IMR-90 (cell line): Measurements from ENCODE around the gene C11orf65. TPM values are rescaled to one million over a fixed set of nuclear protein-coding genes. Genes with fewer than 3 reads are reported as not detected.

Experiments used
- ATAC-seq: fragments of 200-7000 bp; cut with Tn5 transposase; 2 replicates; pipeline ENCODE4 v1.9.1; 2020; ENCODE audit warnings: low read depth, mild to moderate bottlenecking, moderate library complexity
- BruUV-seq: library from RNA; stranded (reverse); fragments of 400-500 nt; replicated peaks from 2 replicates; lab custom pipeline; 2021; lab: Mats Ljungman, UMichigan
- CTCF ChIA-PET: fragments of 300-600 bp; formaldehyde crosslinking; extraction: SDS; loops from one replicate; lab custom pipeline; 2021; ENCODE audit warnings: antibody characterized with exemption; lab: Yijun Ruan, JAX
- POLR2A ChIA-PET: fragments of 300-600 bp; sonication (Branson Sonifier 250); formaldehyde crosslinking; loops from one replicate; lab custom pipeline; 2022; ENCODE audit warnings: antibody characterized with exemption; ENCODE audit not compliant: unreplicated experiment; lab: Charles Lee
- DNase-seq: peaks from one replicate; pipeline ENCODE4 v3.0.0; 2013
- H2AFZ ChIP-seq: replicated peaks from 2 replicates; pipeline ENCODE3; 2013; ENCODE audit warnings: low read length, mild to moderate bottlenecking; ENCODE audit not compliant: poor library complexity
- H2AK5ac ChIP-seq: 2 replicates; pipeline ENCODE4 v1.6.1; 2013; ENCODE audit warnings: low read depth, low read length, inconsistent platforms
- H2AK9ac ChIP-seq: replicated peaks from 2 replicates; pipeline ENCODE3; 2013; ENCODE audit warnings: mild to moderate bottlenecking, low read depth, low read length, moderate library complexity; ENCODE audit not compliant: poor library complexity
- H2BK120ac ChIP-seq: 2 replicates; pipeline ENCODE4 v1.6.1; 2013; ENCODE audit warnings: low read depth, low read length, inconsistent platforms
- H2BK15ac ChIP-seq: 3 replicates; pipeline ENCODE4 v1.6.1; 2013; ENCODE audit warnings: low read depth, low read length, inconsistent platforms
- H2BK20ac ChIP-seq: 2 replicates; pipeline ENCODE4 v1.6.1; 2013; ENCODE audit warnings: low read depth, mild to moderate bottlenecking, inconsistent platforms, low read length, moderate library complexity
- H2BK5ac ChIP-seq: 2 replicates; pipeline ENCODE4 v1.6.1; 2013; ENCODE audit warnings: mild to moderate bottlenecking, low read depth, low read length, inconsistent platforms; ENCODE audit not compliant: poor library complexity, severe bottlenecking
- H3K14ac ChIP-seq: replicated peaks from 2 replicates; pipeline ENCODE4 v1.6.1; 2013; ENCODE audit warnings: low read depth, low read length, inconsistent platforms
- H3K18ac ChIP-seq: 2 replicates; pipeline ENCODE4 v1.6.1; 2013; ENCODE audit warnings: low read depth, low read length, control low read depth
- H3K23ac ChIP-seq: 2 replicates; pipeline ENCODE4 v1.6.1; 2013; ENCODE audit warnings: low read depth, low read length, inconsistent platforms
- H3K27ac ChIP-seq: 2 replicates; pipeline ENCODE4 v1.5.1; 2013; ENCODE audit warnings: mild to moderate bottlenecking, control low read depth, low read length; ENCODE audit not compliant: insufficient read depth
- H3K27me3 ChIP-seq: 2 replicates; pipeline ENCODE4 v1.6.1; 2013; ENCODE audit warnings: low read length; ENCODE audit not compliant: control insufficient read depth, insufficient read depth
- H3K36me3 ChIP-seq: 2 replicates; pipeline ENCODE4 v1.6.1; 2013; ENCODE audit warnings: low read length, mixed read lengths; ENCODE audit not compliant: control insufficient read depth, insufficient read depth
- H3K4ac ChIP-seq: 2 replicates; pipeline ENCODE4 v1.6.1; 2013; ENCODE audit warnings: low read depth, low read length, inconsistent platforms
- H3K4me1 ChIP-seq: 2 replicates; pipeline ENCODE4 v1.6.1; 2013; ENCODE audit warnings: low read length, mixed read lengths; ENCODE audit not compliant: control insufficient read depth, insufficient read depth
- H3K4me2 ChIP-seq: 2 replicates; pipeline ENCODE4 v1.6.1; 2013; ENCODE audit warnings: low read depth, mild to moderate bottlenecking, control low read depth, low read length, moderate library complexity
- H3K4me3 ChIP-seq: 2 replicates; pipeline ENCODE4 v1.5.1; 2013; ENCODE audit warnings: low read depth, mild to moderate bottlenecking, control low read depth, low read length, moderate library complexity; ENCODE audit not compliant: insufficient read depth
- H3K56ac ChIP-seq: 2 replicates; pipeline ENCODE4 v1.6.1; 2013; ENCODE audit warnings: low read length, inconsistent platforms; ENCODE audit not compliant: insufficient read depth; ENCODE audit errors: extremely low read depth
- H3K79me1 ChIP-seq, 2 experiments: 2 replicates each; pipeline ENCODE4 v1.6.1; 2013; ENCODE audit warnings: low read length in 2 of 2, inconsistent platforms in 1 of 2, low read depth in 1 of 2
- H3K9ac ChIP-seq: 2 replicates; pipeline ENCODE4 v1.6.1; 2013; ENCODE audit warnings: low read depth, low read length, control low read depth
- H3K9me1 ChIP-seq: 2 replicates; pipeline ENCODE4 v1.6.1; 2013; ENCODE audit warnings: low read length, inconsistent platforms; ENCODE audit not compliant: insufficient read depth
- H3K9me3 ChIP-seq: 2 replicates; pipeline ENCODE4 v1.6.1; 2013; ENCODE audit warnings: low read length; ENCODE audit not compliant: control insufficient read depth, insufficient read depth
- H4K20me1 ChIP-seq: 2 replicates; pipeline ENCODE4 v1.6.1; 2013; ENCODE audit warnings: low read length, inconsistent platforms; ENCODE audit not compliant: insufficient read depth
- H4K5ac ChIP-seq: 2 replicates; pipeline ENCODE4 v1.6.1; 2013; ENCODE audit warnings: mild to moderate bottlenecking, low read depth, low read length, control low read depth
- H4K8ac ChIP-seq, 2 experiments: 2 replicates each; pipeline ENCODE4 v1.6.1; 2013; ENCODE audit warnings: low read depth in 2 of 2, low read length in 2 of 2, control low read depth in 1 of 2, inconsistent platforms in 1 of 2
- H4K91ac ChIP-seq: 2 replicates; pipeline ENCODE4 v1.6.1; 2013; ENCODE audit warnings: low read depth, low read length, inconsistent platforms; ENCODE audit not compliant: insufficient read depth
- BHLHE40 ChIP-seq: fragments of 150-350 bp; IDR thresholded peaks from 2 replicates; pipeline ENCODE4 v1.6.1; 2016; ENCODE audit warnings: mild to moderate bottlenecking, low read depth, low read length
- CEBPB ChIP-seq: IDR thresholded peaks from 2 replicates; pipeline ENCODE4 v1.6.1; 2012; ENCODE audit warnings: low read depth, low read length, improper control_type of control experiment
- CHD1 ChIP-seq: IDR thresholded peaks from 2 replicates; pipeline ENCODE4 v1.6.1; 2012; ENCODE audit warnings: low read depth, low read length, improper control_type of control experiment
- FOS ChIP-seq: fragments of 150-350 bp; IDR thresholded peaks from 2 replicates; pipeline ENCODE4 v1.6.1; 2016; ENCODE audit warnings: low read depth, low read length
- MAFK ChIP-seq: IDR thresholded peaks from 2 replicates; pipeline ENCODE4 v1.6.1; 2012; ENCODE audit warnings: low read depth, low read length, improper control_type of control experiment
- MAZ ChIP-seq: IDR thresholded peaks from 2 replicates; pipeline ENCODE4 v1.6.1; 2012; ENCODE audit warnings: low read depth, mild to moderate bottlenecking, low read length, improper control_type of control experiment, moderate library complexity, borderline replicate concordance
- MXI1 ChIP-seq: IDR thresholded peaks from 2 replicates; pipeline ENCODE4 v1.6.1; 2012; ENCODE audit warnings: low read depth, mild to moderate bottlenecking, low read length, moderate library complexity, borderline replicate concordance
- NFE2L2 ChIP-seq: fragments of 150-350 bp; IDR thresholded peaks from 2 replicates; pipeline ENCODE4 v1.6.1; 2016; ENCODE audit warnings: low read depth, mild to moderate bottlenecking, low read length
- POLR2A ChIP-seq: IDR thresholded peaks from 2 replicates; pipeline ENCODE4 v1.6.1; 2012; ENCODE audit warnings: mild to moderate bottlenecking, low read depth, low read length
- RAD21 ChIP-seq: IDR thresholded peaks from 2 replicates; pipeline ENCODE4 v1.6.1; 2012; ENCODE audit warnings: low read length, improper control_type of control experiment
- RCOR1 ChIP-seq: IDR thresholded peaks from 2 replicates; pipeline ENCODE4 v1.6.1; 2012; ENCODE audit warnings: mild to moderate bottlenecking, low read length, improper control_type of control experiment; ENCODE audit not compliant: insufficient replicate concordance
- RFX5 ChIP-seq: IDR thresholded peaks from 2 replicates; pipeline ENCODE4 v1.8.0; 2012; ENCODE audit warnings: low read depth, mild to moderate bottlenecking, low read length, moderate library complexity
- SMC3 ChIP-seq: fragments of 150-350 bp; IDR thresholded peaks from 2 replicates; pipeline ENCODE4 v1.6.1; 2016; ENCODE audit warnings: low read depth, mild to moderate bottlenecking, antibody characterized with exemption, low read length, moderate library complexity
- WGBS, 2 experiments: methylation state at CpG; one replicate each; pipeline versions ENCODE4 v1.1.5 to v1.1.7; 2013; ENCODE audit warnings: missing lambda C conversion rate in 2 of 2; ENCODE audit not compliant: insufficient read length in 1 of 2; ENCODE audit errors: extremely low coverage in 2 of 2; 5-methylcytosine and 5-hydroxymethylcytosine counted together
- dilution Hi-C: fragments of 300-500 bp; cut with HindIII; formaldehyde crosslinking; loops from one replicate; pipeline ENCODE4 v1.14.3; 2018; ENCODE audit warnings: low sequenced_read_pairs; ENCODE audit not compliant: unreplicated experiment
- in situ Hi-C: fragments of 300-500 bp; cut with MboI; formaldehyde crosslinking; loops from 3 replicates; pipeline ENCODE4 v1.14.3; 2019; ENCODE audit warnings: low sequenced_read_pairs, inconsistent platforms, mixed read lengths
- intact Hi-C: fragments of 100-400 bp; cut with micrococcal nuclease; formaldehyde crosslinking; loops from 2 replicates; pipeline ENCODE4 v1.10.0; 2022
- polyA plus RNA-seq, 3 experiments: library from polyadenylated mRNA; depleted of rRNA; stranded (reverse); fragments of >200 nt; gene quantifications; 2 replicates each; pipeline ENCODE4 v1.2.3, GENCODE V29; 2012; ENCODE audit warnings: low replicate concordance in 1 of 3
- total RNA-seq: library from RNA; depleted of rRNA; stranded (reverse); fragments of >200 nt; gene quantifications from 2 replicates; pipeline ENCODE4 v1.2.3, GENCODE V29; 2012
- TF ChIP-seq, protein P1 (sequence below): conservative IDR thresholded peaks from 2 replicates; pipeline ENCODE4 v1.5.1; 2012; ENCODE audit warnings: mild to moderate bottlenecking, low read depth, low read length, improper control_type of control experiment
- TF ChIP-seq, protein P2 (sequence below): fragments of 150-350 bp; IDR thresholded peaks from 2 replicates; pipeline ENCODE4 v1.6.1; 2017; ENCODE audit warnings: mild to moderate bottlenecking, antibody characterized with exemption, low read length, low read depth
- TF ChIP-seq, protein P3 (sequence below): fragments of 150-350 bp; IDR thresholded peaks from 2 replicates; pipeline ENCODE4 v1.6.1; 2016; ENCODE audit warnings: low read depth, mild to moderate bottlenecking, low read length, moderate library complexity, borderline replicate concordance

The C11orf65 gene
- total and polyA plus RNA-seq, 2 of the 4 experiments (the other 2 are of a cell fraction): 0.12 to 0.18 TPM

DNA sequence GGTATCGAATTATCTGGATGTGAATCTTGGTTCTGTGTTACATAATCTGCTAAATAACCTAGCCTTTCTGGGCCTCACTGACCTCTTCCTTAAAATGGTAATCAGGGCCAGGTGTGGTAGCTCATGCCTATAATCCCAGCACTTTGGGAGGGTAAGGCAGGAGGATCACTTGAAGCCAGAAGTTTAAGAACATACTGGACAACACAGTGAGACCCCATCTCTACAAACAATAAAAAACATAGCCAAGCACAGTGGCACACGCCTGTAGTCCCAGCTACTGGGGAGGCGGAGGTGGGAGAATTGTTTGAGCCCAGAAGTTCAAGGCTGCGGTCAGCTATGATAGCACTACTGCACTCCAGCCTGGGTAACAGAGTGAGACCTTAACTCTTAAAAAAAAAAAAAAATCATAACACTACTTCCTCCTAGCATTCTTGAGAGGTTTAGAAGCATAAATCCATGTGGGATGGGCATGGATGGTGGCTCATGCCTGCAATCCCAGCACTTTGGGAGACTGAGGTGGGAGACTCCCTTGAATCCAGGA is 72.5 kb downstream of the C11orf65 start:
- BruUV-seq: no TSS peak
- Histone ChIP-seq H3K9me1 (no peaks in the 10 kb centered on the region), H2AK9ac (no peak overlapping the region), H3K4ac (no peak overlapping the region), H4K91ac (no peak overlapping the region), H3K79me1 (no peaks in the 10 kb centered on the region), H2AK5ac (no peak overlapping the region), H3K18ac (no peak overlapping the region), H3K23ac (no peak overlapping the region), H3K4me2 (no peak overlapping the region), H2AFZ (no peak overlapping the region), H3K27ac (no peak overlapping the region), H3K4me3 (no peak overlapping the region), H3K56ac (no peak overlapping the region), H4K5ac (no peak overlapping the region), H2BK120ac (no peak overlapping the region), H2BK15ac (no peak overlapping the region), H3K27me3 (no peaks in the 10 kb centered on the region), H4K20me1 (no peaks in the 10 kb centered on the region), H3K4me1 (no peaks in the 10 kb centered on the region), H2BK5ac (no peak overlapping the region), H3K14ac (no peak overlapping the region), H3K9me3 (no peaks in the 10 kb centered on the region), H3K36me3 (no peaks in the 10 kb centered on the region), H2BK20ac (no peak overlapping the region), H3K9ac (no peak overlapping the region), H4K8ac (no peak overlapping the region)
- dilution Hi-C loops: no loop called here
- ChIA-PET CTCF (no interaction called here), POLR2A (no interaction called here)
- TF ChIP-seq MAFK: no peak
- TF ChIP-seq, protein P1, sequence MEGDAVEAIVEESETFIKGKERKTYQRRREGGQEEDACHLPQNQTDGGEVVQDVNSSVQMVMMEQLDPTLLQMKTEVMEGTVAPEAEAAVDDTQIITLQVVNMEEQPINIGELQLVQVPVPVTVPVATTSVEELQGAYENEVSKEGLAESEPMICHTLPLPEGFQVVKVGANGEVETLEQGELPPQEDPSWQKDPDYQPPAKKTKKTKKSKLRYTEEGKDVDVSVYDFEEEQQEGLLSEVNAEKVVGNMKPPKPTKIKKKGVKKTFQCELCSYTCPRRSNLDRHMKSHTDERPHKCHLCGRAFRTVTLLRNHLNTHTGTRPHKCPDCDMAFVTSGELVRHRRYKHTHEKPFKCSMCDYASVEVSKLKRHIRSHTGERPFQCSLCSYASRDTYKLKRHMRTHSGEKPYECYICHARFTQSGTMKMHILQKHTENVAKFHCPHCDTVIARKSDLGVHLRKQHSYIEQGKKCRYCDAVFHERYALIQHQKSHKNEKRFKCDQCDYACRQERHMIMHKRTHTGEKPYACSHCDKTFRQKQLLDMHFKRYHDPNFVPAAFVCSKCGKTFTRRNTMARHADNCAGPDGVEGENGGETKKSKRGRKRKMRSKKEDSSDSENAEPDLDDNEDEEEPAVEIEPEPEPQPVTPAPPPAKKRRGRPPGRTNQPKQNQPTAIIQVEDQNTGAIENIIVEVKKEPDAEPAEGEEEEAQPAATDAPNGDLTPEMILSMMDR: no peak
- no peak for TF ChIP-seq MAZ
- no peak for TF ChIP-seq SMC3
- TF ChIP-seq RFX5: no peak
- no peak for TF ChIP-seq RAD21
- no peak for TF ChIP-seq BHLHE40
- TF ChIP-seq RCOR1: no peak
- no peak for TF ChIP-seq CEBPB
- TF ChIP-seq, protein P2, sequence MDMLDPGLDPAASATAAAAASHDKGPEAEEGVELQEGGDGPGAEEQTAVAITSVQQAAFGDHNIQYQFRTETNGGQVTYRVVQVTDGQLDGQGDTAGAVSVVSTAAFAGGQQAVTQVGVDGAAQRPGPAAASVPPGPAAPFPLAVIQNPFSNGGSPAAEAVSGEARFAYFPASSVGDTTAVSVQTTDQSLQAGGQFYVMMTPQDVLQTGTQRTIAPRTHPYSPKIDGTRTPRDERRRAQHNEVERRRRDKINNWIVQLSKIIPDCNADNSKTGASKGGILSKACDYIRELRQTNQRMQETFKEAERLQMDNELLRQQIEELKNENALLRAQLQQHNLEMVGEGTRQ: no peak
- TF ChIP-seq MXI1: no peak
- TF ChIP-seq FOS: no peak
- TF ChIP-seq, protein P3, sequence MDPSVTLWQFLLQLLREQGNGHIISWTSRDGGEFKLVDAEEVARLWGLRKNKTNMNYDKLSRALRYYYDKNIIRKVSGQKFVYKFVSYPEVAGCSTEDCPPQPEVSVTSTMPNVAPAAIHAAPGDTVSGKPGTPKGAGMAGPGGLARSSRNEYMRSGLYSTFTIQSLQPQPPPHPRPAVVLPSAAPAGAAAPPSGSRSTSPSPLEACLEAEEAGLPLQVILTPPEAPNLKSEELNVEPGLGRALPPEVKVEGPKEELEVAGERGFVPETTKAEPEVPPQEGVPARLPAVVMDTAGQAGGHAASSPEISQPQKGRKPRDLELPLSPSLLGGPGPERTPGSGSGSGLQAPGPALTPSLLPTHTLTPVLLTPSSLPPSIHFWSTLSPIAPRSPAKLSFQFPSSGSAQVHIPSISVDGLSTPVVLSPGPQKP: no peak
- no peak for TF ChIP-seq CHD1
- no peak for TF ChIP-seq POLR2A
- no peak for TF ChIP-seq NFE2L2
- ATAC-seq: no peak
- no CpG with 5 or more reads among the region's 4 CpGs for WGBS, 2 experiments
- intact Hi-C loops: no loop called here
- in situ Hi-C loops: no loop called here
- no peak for DNase-seq
